Smooth muscle cell (in vitro differentiated cells): ENCODE data around the gene FAM3A. TPM values are rescaled to one million over a fixed set of nuclear protein-coding genes. Genes with fewer than 3 reads are reported as not detected.

Experiments
- DNase-seq: peaks from one replicate; lab custom pipeline; 2025; ENCODE audit not compliant: unreplicated experiment; lab: John Stamatoyannopoulos, UW
- H2AFZ ChIP-seq: fragments of 200-600 bp; sonication (generic); 2 replicates; pipeline ENCODE4 v1.6.0; 2016; ENCODE audit warnings: antibody characterized with exemption, low read depth, mild to moderate bottlenecking
- H3F3A ChIP-seq: fragments of 200-600 bp; sonication (generic); 2 replicates; pipeline ENCODE4 v1.6.0; 2017; ENCODE audit warnings: antibody characterized with exemption, low read depth
- H3K27ac ChIP-seq: fragments of 200-600 bp; sonication (generic); 2 replicates; pipeline ENCODE4 v1.5.1; 2016; ENCODE audit warnings: low read depth, mild to moderate bottlenecking
- H3K27me3 ChIP-seq: fragments of 200-600 bp; sonication (generic); 2 replicates; pipeline ENCODE4 v1.6.1; 2016; ENCODE audit warnings: low read depth, mild to moderate bottlenecking
- H3K36me3 ChIP-seq: fragments of 200-600 bp; sonication (generic); 2 replicates; pipeline ENCODE4 v1.5.1; 2016; ENCODE audit warnings: low read depth
- H3K4me1 ChIP-seq: fragments of 200-600 bp; sonication (generic); 2 replicates; pipeline ENCODE4 v1.5.1; 2016; ENCODE audit warnings: low read depth
- H3K4me2 ChIP-seq: fragments of 200-600 bp; sonication (generic); 2 replicates; pipeline ENCODE4 v1.6.0; 2016; ENCODE audit warnings: mild to moderate bottlenecking
- H3K4me3 ChIP-seq: fragments of 200-600 bp; sonication (generic); 2 replicates; pipeline ENCODE4 v1.5.1; 2016; ENCODE audit warnings: mild to moderate bottlenecking
- H3K79me2 ChIP-seq: fragments of 200-600 bp; sonication (generic); 2 replicates; pipeline ENCODE4 v1.6.0; 2016; ENCODE audit warnings: low read depth, mild to moderate bottlenecking
- H3K9ac ChIP-seq: fragments of 200-600 bp; sonication (generic); 2 replicates; pipeline ENCODE4 v1.6.0; 2016; ENCODE audit warnings: low read depth
- H3K9me3 ChIP-seq: fragments of 200-600 bp; sonication (generic); replicated peaks from 2 replicates; pipeline ENCODE4 v1.5.1; 2016; ENCODE audit warnings: low read depth
- H4K20me1 ChIP-seq: fragments of 200-600 bp; sonication (generic); 2 replicates; pipeline ENCODE4 v1.6.0; 2016; ENCODE audit warnings: low read depth
- WGBS: methylation state at CpG from one replicate; pipeline ENCODE4 v1.1.7; 2016; ENCODE audit warnings: low lambda C conversion rate; 5-methylcytosine and 5-hydroxymethylcytosine counted together
- polyA plus RNA-seq: library from polyadenylated mRNA; unstranded; fragments of >200 nt; fragmentation: Nextera tagmentation; extraction: Ambion mirVana; gene quantifications from 2 replicates; pipeline ENCODE4 v1.2.1, GENCODE V29; 2016
- total RNA-seq: library from RNA; depleted of rRNA; stranded (reverse); fragments of >200 nt; gene quantifications from 2 replicates; pipeline ENCODE4 v1.2.3, GENCODE V29; 2014
- TF ChIP-seq, protein P1 (sequence below): fragments of 200-600 bp; sonication (generic); IDR thresholded peaks from 2 replicates; pipeline ENCODE4 v1.5.1; 2017; ENCODE audit warnings: borderline replicate concordance, mild to moderate bottlenecking, antibody characterized with exemption; ENCODE audit not compliant: insufficient read depth, poor library complexity, severe bottlenecking

Gene FAM3A
- total and polyA plus RNA-seq, 2 experiments from 2014 or later: 13.6 to 49.1 TPM

GRCh38 chrX:154459832-154460231, 56.2 kb downstream of the FAM3A start:
- Histone ChIP-seq H3K4me3 (peak overlapping the region; percentile 64), H3K4me2 (peak overlapping the region; percentile 88), H3K27me3 (no peaks in the 10 kb centered on the region), H3K4me1 (peaks cover 6% of the 10 kb centered on the region), H4K20me1 (peaks cover 53% of the 10 kb centered on the region), H3F3A (no peaks in the 10 kb centered on the region), H3K9me3 (no peaks in the 10 kb centered on the region), H3K27ac (no peak overlapping the region), H2AFZ (no peak overlapping the region), H3K9ac (no peak overlapping the region), H3K36me3 (no peaks in the 10 kb centered on the region), H3K79me2 (peaks cover 37% of the 10 kb centered on the region)
- TF ChIP-seq, protein P1, sequence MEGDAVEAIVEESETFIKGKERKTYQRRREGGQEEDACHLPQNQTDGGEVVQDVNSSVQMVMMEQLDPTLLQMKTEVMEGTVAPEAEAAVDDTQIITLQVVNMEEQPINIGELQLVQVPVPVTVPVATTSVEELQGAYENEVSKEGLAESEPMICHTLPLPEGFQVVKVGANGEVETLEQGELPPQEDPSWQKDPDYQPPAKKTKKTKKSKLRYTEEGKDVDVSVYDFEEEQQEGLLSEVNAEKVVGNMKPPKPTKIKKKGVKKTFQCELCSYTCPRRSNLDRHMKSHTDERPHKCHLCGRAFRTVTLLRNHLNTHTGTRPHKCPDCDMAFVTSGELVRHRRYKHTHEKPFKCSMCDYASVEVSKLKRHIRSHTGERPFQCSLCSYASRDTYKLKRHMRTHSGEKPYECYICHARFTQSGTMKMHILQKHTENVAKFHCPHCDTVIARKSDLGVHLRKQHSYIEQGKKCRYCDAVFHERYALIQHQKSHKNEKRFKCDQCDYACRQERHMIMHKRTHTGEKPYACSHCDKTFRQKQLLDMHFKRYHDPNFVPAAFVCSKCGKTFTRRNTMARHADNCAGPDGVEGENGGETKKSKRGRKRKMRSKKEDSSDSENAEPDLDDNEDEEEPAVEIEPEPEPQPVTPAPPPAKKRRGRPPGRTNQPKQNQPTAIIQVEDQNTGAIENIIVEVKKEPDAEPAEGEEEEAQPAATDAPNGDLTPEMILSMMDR: no peak
- WGBS: 64% methylated on average over 14 of the region's 14 CpGs
- DNase-seq: no peak

GRCh38 chrX:154458954-154459778, 56.9 kb downstream of the FAM3A start:
- no peaks in the 10 kb centered on the region for H3K27me3 ChIP-seq
- no peak overlapping the region for H2AFZ ChIP-seq
- 59% methylated on average over 15 of the region's 15 CpGs for WGBS
- H3F3A ChIP-seq: no peaks in the 10 kb centered on the region
- peak overlapping the region; percentile 64 for H3K4me3 ChIP-seq
- peaks cover 6% of the 10 kb centered on the region for H3K4me1 ChIP-seq
- H3K9ac ChIP-seq: peak overlapping the region; percentile 60
- peak overlapping the region; percentile 88 for H3K4me2 ChIP-seq
- no peaks in the 10 kb centered on the region for H3K36me3 ChIP-seq
- H3K27ac ChIP-seq: no peak overlapping the region
- TF ChIP-seq, protein P1: no peak
- H3K9me3 ChIP-seq: no peaks in the 10 kb centered on the region
- H4K20me1 ChIP-seq: peaks cover 46% of the 10 kb centered on the region
- H3K79me2 ChIP-seq: peaks cover 37% of the 10 kb centered on the region
- DNase-seq: no peak

GRCh38 chrX:154458116-154458953, 57.7 kb downstream of the FAM3A start, which contains the start of gene PLXNA3:
PLXNA3 (plus strand) TSS chrX:154458281; CDS start chrX:154460184, 1,903 bp downstream.
- peak within 1 kb of the TSS; percentile 60 for H3K9ac ChIP-seq
- WGBS: 64% methylated on average over 19 of the region's 88 CpGs
- no peaks in the 10 kb centered on the region for H3K27me3 ChIP-seq
- no peak within 1 kb of the TSS for H3K27ac ChIP-seq
- DNase-seq: no peak
- no peaks in the 10 kb centered on the region for H3F3A ChIP-seq
- H3K79me2 ChIP-seq: peaks cover 37% of the 10 kb centered on the region
- H3K4me3 ChIP-seq: peak within 1 kb of the TSS; percentile 64
- no peak within 1 kb of the TSS for H2AFZ ChIP-seq
- peak within 1 kb of the TSS; percentile 88 for H3K4me2 ChIP-seq
- peaks cover 40% of the 10 kb centered on the region for H4K20me1 ChIP-seq
- H3K36me3 ChIP-seq: no peaks in the 10 kb centered on the region
- TF ChIP-seq, protein P1: no peak
- H3K4me1 ChIP-seq: peaks cover 6% of the 10 kb centered on the region
- H3K9me3 ChIP-seq: no peaks in the 10 kb centered on the region
